Smooth muscle cell (in vitro differentiated cells): ENCODE results near the gene IL2RA. TPM values are rescaled to one million over a fixed set of nuclear protein-coding genes. Genes with fewer than 3 reads are reported as not detected.

Experiments used
- DNase-seq: peaks from one replicate; lab custom pipeline; 2025; ENCODE audit not compliant: unreplicated experiment; lab: John Stamatoyannopoulos, UW
- H2AFZ ChIP-seq: fragments of 200-600 bp; sonication (generic); 2 replicates; pipeline ENCODE4 v1.6.0; 2016; ENCODE audit warnings: antibody characterized with exemption, low read depth, mild to moderate bottlenecking
- H3F3A ChIP-seq: fragments of 200-600 bp; sonication (generic); 2 replicates; pipeline ENCODE4 v1.6.0; 2017; ENCODE audit warnings: antibody characterized with exemption, low read depth
- H3K27ac ChIP-seq: fragments of 200-600 bp; sonication (generic); 2 replicates; pipeline ENCODE4 v1.5.1; 2016; ENCODE audit warnings: low read depth, mild to moderate bottlenecking
- H3K27me3 ChIP-seq: fragments of 200-600 bp; sonication (generic); 2 replicates; pipeline ENCODE4 v1.6.1; 2016; ENCODE audit warnings: low read depth, mild to moderate bottlenecking
- H3K36me3 ChIP-seq: fragments of 200-600 bp; sonication (generic); 2 replicates; pipeline ENCODE4 v1.5.1; 2016; ENCODE audit warnings: low read depth
- H3K4me1 ChIP-seq: fragments of 200-600 bp; sonication (generic); 2 replicates; pipeline ENCODE4 v1.5.1; 2016; ENCODE audit warnings: low read depth
- H3K4me2 ChIP-seq: fragments of 200-600 bp; sonication (generic); 2 replicates; pipeline ENCODE4 v1.6.0; 2016; ENCODE audit warnings: mild to moderate bottlenecking
- H3K4me3 ChIP-seq: fragments of 200-600 bp; sonication (generic); 2 replicates; pipeline ENCODE4 v1.5.1; 2016; ENCODE audit warnings: mild to moderate bottlenecking
- H3K79me2 ChIP-seq: fragments of 200-600 bp; sonication (generic); 2 replicates; pipeline ENCODE4 v1.6.0; 2016; ENCODE audit warnings: low read depth, mild to moderate bottlenecking
- H3K9ac ChIP-seq: fragments of 200-600 bp; sonication (generic); 2 replicates; pipeline ENCODE4 v1.6.0; 2016; ENCODE audit warnings: low read depth
- H3K9me3 ChIP-seq: fragments of 200-600 bp; sonication (generic); replicated peaks from 2 replicates; pipeline ENCODE4 v1.5.1; 2016; ENCODE audit warnings: low read depth
- H4K20me1 ChIP-seq: fragments of 200-600 bp; sonication (generic); 2 replicates; pipeline ENCODE4 v1.6.0; 2016; ENCODE audit warnings: low read depth
- WGBS: methylation state at CpG from one replicate; pipeline ENCODE4 v1.1.7; 2016; ENCODE audit warnings: low lambda C conversion rate; 5-methylcytosine and 5-hydroxymethylcytosine counted together
- polyA plus RNA-seq: library from polyadenylated mRNA; unstranded; fragments of >200 nt; fragmentation: Nextera tagmentation; extraction: Ambion mirVana; gene quantifications from 2 replicates; pipeline ENCODE4 v1.2.1, GENCODE V29; 2016
- total RNA-seq: library from RNA; depleted of rRNA; stranded (reverse); fragments of >200 nt; gene quantifications from 2 replicates; pipeline ENCODE4 v1.2.3, GENCODE V29; 2014
- TF ChIP-seq, protein P1 (sequence below): fragments of 200-600 bp; sonication (generic); IDR thresholded peaks from 2 replicates; pipeline ENCODE4 v1.5.1; 2017; ENCODE audit warnings: borderline replicate concordance, mild to moderate bottlenecking, antibody characterized with exemption; ENCODE audit not compliant: insufficient read depth, poor library complexity, severe bottlenecking

IL2RA gene
- total and polyA plus RNA-seq, 2 experiments from 2014 or later = not detected

DNA sequence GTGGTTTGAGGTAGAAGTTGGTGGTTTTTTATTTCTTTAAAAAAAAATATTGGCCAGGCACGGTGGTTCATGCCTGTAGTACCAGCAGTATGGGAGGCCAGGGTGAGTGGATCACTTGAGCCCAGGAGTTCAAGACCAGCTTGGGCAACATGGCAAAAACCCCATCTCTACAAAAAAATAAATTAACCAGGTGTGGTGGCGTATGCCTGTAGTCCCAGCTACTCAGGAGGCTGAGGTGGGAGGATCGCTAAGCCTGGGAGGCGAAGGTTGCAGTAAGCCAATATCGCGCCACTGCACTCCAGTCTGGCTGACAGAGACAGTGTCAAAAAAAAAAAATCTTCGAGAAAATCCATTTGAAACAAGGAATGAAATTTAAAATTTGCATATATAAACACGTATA is 1.1 kb downstream of the IL2RA start:
- no peaks in the 10 kb centered on the region for H4K20me1 ChIP-seq
- no peak overlapping the region for H3K4me2 ChIP-seq
- no peaks in the 10 kb centered on the region for H3K36me3 ChIP-seq
- no peak overlapping the region for H3K9ac ChIP-seq
- no peaks in the 10 kb centered on the region for H3K4me1 ChIP-seq
- TF ChIP-seq, protein P1, sequence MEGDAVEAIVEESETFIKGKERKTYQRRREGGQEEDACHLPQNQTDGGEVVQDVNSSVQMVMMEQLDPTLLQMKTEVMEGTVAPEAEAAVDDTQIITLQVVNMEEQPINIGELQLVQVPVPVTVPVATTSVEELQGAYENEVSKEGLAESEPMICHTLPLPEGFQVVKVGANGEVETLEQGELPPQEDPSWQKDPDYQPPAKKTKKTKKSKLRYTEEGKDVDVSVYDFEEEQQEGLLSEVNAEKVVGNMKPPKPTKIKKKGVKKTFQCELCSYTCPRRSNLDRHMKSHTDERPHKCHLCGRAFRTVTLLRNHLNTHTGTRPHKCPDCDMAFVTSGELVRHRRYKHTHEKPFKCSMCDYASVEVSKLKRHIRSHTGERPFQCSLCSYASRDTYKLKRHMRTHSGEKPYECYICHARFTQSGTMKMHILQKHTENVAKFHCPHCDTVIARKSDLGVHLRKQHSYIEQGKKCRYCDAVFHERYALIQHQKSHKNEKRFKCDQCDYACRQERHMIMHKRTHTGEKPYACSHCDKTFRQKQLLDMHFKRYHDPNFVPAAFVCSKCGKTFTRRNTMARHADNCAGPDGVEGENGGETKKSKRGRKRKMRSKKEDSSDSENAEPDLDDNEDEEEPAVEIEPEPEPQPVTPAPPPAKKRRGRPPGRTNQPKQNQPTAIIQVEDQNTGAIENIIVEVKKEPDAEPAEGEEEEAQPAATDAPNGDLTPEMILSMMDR = no peak
- H3K27me3 ChIP-seq = peaks cover 18% of the 10 kb centered on the region
- DNase-seq = no peak
- no peaks in the 10 kb centered on the region for H3F3A ChIP-seq
- no peak overlapping the region for H3K27ac ChIP-seq
- H3K4me3 ChIP-seq = no peak overlapping the region
- H3K79me2 ChIP-seq = no peaks in the 10 kb centered on the region
- WGBS = 94% methylated on average over 8 of the region's 8 CpGs
- H3K9me3 ChIP-seq = no peaks in the 10 kb centered on the region
- H2AFZ ChIP-seq = no peak overlapping the region

DNA sequence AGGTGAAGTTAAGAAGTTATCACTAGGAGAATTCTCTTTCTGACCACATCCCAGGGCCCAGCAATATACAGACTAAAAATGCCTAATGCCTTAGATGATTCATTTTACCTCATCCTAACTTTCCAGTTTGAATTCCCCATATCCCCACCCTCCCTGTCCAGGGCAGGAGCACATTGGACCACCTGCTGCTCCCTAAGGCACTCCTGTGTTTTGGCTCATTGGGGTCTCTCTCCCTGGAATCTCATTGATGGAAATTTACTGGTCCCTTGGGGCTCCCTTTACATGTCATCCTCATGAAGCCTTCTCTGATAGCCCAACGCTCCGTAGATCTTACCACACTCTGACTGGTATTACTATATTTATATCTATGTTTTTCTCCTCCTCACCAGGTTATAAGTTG is 2.7 kb downstream of the IL2RA start:
- no peaks in the 10 kb centered on the region for H3K4me1 ChIP-seq
- H3K36me3 ChIP-seq = no peaks in the 10 kb centered on the region
- no peak overlapping the region for H3K27ac ChIP-seq
- no peaks in the 10 kb centered on the region for H3K9me3 ChIP-seq
- 93% methylated on average over 2 of the region's 2 CpGs for WGBS
- DNase-seq = no peak
- TF ChIP-seq, protein P1 = no peak
- no peaks in the 10 kb centered on the region for H3F3A ChIP-seq
- H3K9ac ChIP-seq = no peak overlapping the region
- no peak overlapping the region for H2AFZ ChIP-seq
- no peak overlapping the region for H3K4me2 ChIP-seq
- H3K27me3 ChIP-seq = peaks cover 18% of the 10 kb centered on the region
- no peaks in the 10 kb centered on the region for H4K20me1 ChIP-seq
- H3K4me3 ChIP-seq = no peak overlapping the region
- H3K79me2 ChIP-seq = no peaks in the 10 kb centered on the region

DNA sequence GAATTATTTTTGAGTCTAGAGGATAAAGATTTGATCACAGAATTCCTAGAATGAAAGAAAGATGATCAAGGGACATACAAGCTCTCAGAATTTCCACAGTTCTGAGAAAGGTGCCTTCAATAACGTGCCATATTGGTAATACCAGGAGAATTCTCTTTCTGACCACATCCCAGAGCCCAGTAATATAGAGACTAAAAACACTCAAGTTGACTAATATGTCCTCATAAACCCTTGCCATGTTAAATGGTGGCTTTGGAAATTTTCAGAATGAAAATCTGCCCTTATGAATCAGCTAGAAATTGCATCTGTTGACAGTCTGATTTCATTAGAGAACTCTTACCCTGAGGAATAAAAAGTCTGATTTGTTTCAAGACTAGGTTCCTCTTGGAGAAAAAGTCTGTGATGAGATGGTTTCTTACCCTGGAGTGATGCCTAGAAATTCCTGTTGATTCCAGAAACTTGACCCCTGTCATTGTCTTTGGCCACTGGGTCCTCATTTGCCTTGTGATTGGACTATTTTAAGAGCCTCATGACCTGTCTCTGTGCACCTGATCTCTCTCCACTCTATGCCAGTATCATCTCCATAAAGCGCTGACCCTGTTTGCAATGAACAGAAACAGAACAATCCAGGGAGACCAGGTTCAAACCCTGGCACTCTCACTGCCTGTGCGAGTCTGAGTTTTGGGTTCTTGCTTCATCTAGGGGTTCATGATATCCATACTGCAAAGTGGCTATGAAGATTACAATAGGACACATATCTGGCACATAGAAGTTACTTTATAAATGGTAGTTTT is 3.3 kb downstream of the IL2RA start:
- H3K4me2 ChIP-seq = no peak overlapping the region
- H3K4me3 ChIP-seq = no peak overlapping the region
- TF ChIP-seq, protein P1 = no peak
- peaks cover 18% of the 10 kb centered on the region for H3K27me3 ChIP-seq
- H3K27ac ChIP-seq = no peak overlapping the region
- 90% methylated on average over 3 of the region's 3 CpGs for WGBS
- H4K20me1 ChIP-seq = no peaks in the 10 kb centered on the region
- H2AFZ ChIP-seq = no peak overlapping the region
- no peaks in the 10 kb centered on the region for H3K4me1 ChIP-seq
- no peaks in the 10 kb centered on the region for H3K36me3 ChIP-seq
- no peak overlapping the region for H3K9ac ChIP-seq
- no peak for DNase-seq
- H3K79me2 ChIP-seq = no peaks in the 10 kb centered on the region
- H3F3A ChIP-seq = no peaks in the 10 kb centered on the region
- H3K9me3 ChIP-seq = no peaks in the 10 kb centered on the region
